GM12872 (cell line): Measurements from ENCODE around the gene SH3RF1.

ENCODE experiments used
- CTCF ChIP-seq: IDR thresholded peaks from 3 replicates; pipeline ENCODE4 v1.5.1; 2011; ENCODE audit warnings: low read depth, mild to moderate bottlenecking, low read length, moderate library complexity; ENCODE audit not compliant: insufficient read depth

SH3RF1 gene

DNA sequence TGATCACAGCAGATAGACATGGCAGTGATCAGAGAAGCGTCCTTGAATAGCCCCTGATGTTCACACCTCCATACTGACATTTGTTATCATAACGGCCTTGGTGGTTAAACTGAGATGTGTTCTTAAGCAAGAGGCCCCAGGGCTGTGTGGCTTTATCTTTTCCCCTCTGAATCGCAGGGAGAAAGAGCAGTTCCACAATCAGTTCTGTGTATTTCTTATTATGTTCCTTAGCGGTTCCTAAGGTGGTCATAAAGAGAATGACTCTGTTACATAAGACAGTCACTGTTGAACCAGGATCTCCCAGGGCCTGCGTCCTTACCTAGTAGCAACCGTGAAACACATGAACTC, 207.9 kb downstream of the SH3RF1 start:
- no peak for TF ChIP-seq CTCF

- TF ChIP-seq CTCF, result no peak
Measured at GRCh38 chr4:169061386-169061785, 209.4 kb downstream of the SH3RF1 start.

GRCh38 chr4:169060391-169061091, 210.2 kb downstream of the SH3RF1 start:
- TF ChIP-seq CTCF, result no peak

DNA sequence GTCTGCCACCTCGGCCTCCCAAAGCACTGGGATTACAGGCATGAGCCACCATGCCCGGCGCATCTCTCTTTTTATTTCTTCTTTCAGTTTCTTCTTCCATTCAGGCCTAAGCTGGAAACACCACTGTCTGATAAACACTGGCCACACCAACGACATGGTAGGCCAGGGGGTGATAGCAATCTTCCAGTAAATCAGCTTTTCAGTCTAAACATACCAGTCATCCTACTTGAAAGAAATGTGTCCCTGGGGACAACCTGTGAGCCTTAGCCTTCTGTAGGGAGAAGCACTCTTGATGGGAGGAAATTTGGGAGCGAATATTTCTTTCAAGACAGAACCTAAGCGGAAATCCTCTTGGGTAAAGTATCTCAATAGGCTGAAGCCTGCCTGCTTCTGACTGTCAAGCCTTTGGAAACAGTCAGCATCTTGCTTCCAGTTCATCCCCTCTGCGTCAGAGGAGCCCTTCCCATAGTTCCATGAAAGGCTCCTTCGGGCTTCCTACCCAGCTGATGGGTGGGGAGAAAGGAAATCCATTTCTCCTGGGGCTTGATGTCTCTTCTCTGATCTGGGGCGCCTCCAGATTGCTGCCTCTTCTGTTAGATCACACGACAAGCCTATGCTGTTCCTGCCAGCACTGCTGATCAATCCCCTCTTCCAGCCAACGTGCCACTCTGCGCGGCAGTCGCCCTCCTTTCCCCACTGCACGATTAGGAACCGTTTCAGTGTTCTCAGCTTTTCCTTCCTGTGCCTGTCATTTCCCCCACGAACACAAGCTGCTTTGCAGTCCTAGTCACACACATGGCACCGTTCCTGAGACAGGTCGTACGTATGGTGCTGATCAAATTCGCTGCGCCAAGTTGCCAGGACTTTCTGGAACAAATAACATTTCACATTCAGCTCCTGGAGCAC, 211.2 kb downstream of the SH3RF1 start:
- TF ChIP-seq CTCF, result no peak

- no peak for TF ChIP-seq CTCF
Measured at GRCh38 chr4:169058312-169058711, 212.4 kb downstream of the SH3RF1 start.

DNA sequence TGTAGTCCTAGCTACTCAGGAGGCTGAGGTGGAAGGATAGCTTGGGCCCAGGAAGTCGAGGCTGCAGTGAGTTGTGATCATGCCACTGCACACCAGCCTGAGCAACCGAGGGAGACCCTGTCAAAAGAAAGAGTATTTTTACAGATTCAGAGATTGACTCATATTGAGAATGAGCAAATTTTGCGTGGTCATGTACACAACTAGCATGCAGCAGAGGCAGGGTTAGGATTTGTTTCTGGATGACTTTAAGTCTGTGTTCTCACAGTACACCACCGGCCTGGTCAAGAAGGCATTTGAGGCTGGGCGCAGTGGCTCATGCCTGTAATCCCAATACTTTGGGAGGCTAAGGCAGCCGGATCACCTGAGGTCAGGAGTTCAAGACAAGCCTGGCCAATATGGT, 215.9 kb downstream of the SH3RF1 start:
- no peak for TF ChIP-seq CTCF

DNA sequence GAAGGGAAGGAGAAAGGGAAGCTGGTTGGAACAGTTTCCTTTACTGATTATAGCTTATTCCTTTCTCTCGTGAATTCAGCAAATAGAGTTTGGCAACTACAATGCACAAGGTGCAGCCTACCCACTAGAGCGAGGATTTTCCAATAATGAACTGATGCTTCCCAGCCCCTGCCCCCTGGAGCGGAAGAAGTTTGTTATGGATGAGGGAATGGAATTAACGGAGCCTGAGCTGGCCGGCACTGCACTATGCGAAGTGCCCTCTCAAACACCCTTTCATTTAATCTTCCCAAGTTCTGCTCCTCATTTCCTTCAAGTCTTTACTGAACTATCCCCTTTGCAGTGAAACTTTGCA, 218.2 kb downstream of the SH3RF1 start:
- no peak for TF ChIP-seq CTCF
